Measurements from ENCODE around the gene CCDC40.

GRCh38 chr17:80141463-80142165 is 105.2 kb downstream of the CCDC40 start:
- TF ChIP-seq CTCF (conservative IDR thresholded peaks at IDR 0.05) (no peak), EZH2 (IDR thresholded peaks at IDR 0.05; ENCODE audit: low read depth) (no peak)
